22Rv1 (cell line): ENCODE measurements around the gene TC2N.

ENCODE experiments used
- ZFX ChIP-seq: fragments of 450-650 bp; IDR thresholded peaks from 2 replicates; pipeline ENCODE4 v1.6.1; 2017; ENCODE audit warnings: antibody characterized with exemption, borderline replicate concordance
- TF ChIP-seq, protein P1 (sequence below): fragments of 450-650 bp; IDR thresholded peaks from 2 replicates; pipeline ENCODE4 v1.5.1; 2017; ENCODE audit warnings: mild to moderate bottlenecking

DNA sequence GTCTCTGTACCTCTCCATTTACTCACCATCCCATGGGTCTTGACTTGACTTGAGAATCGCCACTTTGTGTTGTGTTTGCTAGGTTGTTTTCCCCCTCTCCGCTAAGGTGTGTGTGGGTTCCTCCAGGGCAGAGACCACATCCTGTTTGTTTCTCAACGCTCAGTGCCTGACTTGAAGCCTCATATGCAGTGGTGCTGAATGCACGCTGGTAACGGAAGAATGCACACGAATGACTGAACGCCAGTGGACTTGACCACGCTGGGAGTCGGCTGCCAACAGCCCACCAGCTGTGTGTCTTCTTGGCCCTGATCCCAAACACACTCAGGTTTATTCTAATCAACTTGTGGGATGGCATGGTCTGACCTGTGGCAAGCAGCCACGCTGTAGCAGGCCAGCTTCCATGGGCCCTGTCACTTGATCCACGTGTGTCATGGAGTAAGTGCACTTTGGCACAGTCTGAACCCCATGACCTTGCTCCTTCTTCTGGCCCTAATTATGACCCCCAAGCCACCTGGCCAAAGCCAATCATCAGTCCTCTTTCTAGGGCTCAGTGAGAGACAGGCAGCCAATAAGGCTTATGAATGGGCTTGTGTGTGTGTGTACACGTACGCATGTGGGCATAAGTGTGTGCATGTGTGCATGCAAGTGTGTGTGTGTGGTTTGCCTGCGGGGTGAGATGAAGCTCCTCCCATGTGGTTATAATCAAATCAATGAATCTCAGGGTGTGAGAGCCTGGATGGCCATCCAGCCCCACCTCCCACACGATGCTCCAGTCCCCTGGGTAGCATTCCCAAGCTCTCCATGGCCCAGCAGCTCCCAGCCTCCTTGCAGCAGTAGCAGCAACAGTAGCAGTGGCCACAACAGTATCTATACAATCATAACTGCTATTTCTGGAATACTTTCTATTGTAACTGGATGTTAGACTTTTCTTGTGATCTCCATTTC is 6.4 kb upstream of the TC2N start:
- TF ChIP-seq, protein P1, sequence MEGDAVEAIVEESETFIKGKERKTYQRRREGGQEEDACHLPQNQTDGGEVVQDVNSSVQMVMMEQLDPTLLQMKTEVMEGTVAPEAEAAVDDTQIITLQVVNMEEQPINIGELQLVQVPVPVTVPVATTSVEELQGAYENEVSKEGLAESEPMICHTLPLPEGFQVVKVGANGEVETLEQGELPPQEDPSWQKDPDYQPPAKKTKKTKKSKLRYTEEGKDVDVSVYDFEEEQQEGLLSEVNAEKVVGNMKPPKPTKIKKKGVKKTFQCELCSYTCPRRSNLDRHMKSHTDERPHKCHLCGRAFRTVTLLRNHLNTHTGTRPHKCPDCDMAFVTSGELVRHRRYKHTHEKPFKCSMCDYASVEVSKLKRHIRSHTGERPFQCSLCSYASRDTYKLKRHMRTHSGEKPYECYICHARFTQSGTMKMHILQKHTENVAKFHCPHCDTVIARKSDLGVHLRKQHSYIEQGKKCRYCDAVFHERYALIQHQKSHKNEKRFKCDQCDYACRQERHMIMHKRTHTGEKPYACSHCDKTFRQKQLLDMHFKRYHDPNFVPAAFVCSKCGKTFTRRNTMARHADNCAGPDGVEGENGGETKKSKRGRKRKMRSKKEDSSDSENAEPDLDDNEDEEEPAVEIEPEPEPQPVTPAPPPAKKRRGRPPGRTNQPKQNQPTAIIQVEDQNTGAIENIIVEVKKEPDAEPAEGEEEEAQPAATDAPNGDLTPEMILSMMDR = no peak
- TF ChIP-seq ZFX = no peak
